HG02571 (cell line): ENCODE results near the gene LSM2.
A peak's percentile ranks its signal among the peaks of the same experiment; 100 is the strongest.

Experiments
- ATAC-seq: cut with Tn5 transposase; IDR thresholded peaks from one replicate; pipeline ENCODE4 v1.9.1; 2021; ENCODE audit warnings: mild to moderate bottlenecking, moderate library complexity; ENCODE audit not compliant: unreplicated experiment

The LSM2 gene

DNA sequence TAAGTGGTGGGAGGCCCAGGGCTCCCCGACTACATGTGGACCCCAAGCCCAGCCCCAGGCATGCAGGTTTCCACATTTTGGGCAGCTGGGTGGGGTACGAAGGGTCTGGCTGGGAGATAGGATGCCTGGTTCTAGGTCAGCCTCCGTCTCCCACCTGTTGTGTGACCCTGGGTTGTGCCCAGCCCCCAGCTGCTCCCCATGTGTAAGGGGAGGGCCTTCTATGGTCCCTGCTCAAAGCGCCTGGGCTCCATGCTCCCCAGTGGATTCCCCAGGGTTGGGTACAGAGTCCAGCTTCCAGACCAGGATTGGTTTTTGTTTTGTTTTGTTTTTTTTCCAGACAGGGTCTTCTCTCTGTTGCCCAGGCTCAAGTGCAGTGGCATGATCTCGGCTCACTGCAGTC, 28.6 kb downstream of the LSM2 start:
- no peak for ATAC-seq

DNA sequence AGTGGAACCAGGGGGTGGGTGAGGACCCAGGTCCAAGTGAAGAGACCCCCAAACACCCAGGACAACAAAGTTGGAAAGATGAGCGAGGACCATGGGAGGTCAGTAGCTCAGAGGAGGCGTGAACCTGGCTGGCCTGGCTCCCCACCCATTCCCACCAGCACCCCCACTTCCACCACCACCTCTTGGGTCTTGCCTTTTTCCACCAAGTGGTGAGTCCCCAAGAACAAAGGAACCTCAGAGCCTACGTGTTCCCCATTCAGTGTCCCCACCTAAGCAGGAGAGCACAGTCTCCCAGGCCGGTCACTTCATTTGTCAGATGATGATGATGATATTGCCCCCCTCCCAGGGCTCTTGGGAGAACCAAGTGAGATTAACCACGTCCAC, 29.1 kb downstream of the LSM2 start:
- no peak for ATAC-seq

DNA sequence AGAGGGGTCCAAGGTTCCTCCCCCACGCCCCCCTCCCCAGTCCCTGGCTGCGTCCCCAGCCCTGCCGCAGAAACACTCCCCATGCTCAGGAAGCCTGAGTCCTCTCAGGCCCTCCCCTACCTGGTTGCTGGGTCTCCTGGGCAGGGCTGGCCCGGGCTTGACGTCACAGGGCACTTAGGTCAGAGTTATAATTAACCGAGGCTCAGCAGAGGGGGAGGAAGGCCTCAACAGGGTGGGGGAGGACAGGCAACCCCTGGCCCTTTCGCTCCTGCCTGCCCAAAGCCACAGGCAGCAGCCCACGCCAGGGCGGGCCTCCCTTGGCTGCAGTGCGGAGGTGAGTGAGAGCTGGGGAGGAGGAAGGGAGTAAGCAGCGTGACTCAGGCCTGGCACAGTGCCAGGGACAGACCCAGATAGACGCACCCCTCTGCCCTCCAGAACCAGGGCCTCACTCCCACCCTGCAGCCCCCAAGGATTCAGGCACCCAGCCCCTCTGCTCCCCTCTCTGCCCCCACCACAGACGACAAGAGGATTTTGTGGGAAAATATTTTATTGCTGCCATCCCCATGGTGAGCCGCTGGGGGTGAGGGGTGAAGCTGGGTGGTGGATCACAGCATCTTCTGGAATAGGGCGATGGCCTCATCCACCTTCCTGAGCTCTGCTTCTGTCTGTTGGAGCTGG, 29.6 kb downstream of the LSM2 start, which contains the start of gene VWA7:
Gene VWA7, minus strand, starts transcription at position 340 of the 678 bp plus-strand sequence. CDS start 549 bp downstream, outside the sequence.
- ATAC-seq: peak; percentile 51

DNA sequence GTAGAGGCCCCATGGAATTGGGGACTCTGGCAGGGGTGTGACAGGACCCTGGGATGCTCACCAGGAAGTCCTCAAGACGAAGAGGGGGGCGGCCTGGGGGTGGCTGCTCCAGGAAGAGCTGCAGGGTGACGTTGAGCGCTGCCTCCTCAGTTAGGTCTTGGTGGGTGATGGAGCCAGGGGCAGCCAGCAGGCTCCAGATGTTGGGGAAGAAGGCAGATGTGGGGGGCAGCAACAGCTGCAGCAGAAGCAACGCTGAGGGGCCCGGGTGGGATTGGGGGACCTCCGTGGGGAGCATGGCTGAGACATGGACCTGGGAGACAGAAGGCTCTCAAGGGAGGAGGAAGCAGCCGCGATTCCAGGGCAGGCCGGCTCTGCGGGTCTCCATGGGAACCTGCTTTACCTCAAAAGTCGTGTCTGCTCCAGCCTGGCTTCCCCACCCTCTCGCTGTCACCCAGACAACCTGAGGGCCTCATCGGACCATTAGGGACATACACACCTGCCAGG, 30.2 kb downstream of the LSM2 start:
- ATAC-seq: no peak

DNA sequence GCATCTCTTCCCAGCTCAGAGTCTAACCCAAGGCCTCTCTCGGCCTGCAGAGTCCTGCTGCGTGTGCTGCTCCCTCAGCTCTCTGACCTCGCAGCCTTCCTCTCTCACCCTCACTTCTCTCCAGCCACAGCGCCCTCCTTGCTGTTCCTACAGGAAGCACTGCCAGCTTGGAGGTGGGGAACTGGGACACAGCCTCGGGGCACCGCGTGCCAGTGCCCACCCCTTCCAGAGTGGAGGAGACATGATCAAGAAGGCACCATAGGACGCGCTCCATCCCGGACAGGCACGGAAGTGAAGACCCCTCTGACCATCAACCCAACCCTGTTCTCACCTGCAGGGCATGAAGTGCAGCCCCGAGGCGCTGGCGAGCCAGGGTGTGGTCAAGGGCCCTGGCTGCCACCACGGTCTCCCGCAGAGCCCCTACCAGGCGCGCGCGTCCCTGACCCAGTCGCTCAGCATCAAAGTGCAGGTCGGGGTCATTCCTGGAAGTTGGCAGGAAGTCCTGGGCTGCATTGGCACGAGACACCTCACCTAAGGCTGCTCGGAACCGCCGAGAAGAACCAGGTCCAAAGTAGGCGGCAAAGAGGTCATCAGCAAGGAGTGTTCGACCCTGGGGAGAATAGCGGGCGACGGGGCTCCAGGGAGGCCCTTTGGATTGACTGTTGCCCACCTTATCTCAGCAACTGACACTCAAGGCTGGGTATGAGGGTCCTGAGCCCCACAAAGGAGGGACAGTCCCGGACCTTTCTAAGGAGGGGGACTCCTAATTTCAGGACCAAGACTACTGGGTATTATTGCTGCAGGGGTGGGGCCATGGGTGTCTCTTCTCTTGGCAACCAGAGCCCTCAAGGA, 30.9 kb downstream of the LSM2 start:
- no peak for ATAC-seq

DNA sequence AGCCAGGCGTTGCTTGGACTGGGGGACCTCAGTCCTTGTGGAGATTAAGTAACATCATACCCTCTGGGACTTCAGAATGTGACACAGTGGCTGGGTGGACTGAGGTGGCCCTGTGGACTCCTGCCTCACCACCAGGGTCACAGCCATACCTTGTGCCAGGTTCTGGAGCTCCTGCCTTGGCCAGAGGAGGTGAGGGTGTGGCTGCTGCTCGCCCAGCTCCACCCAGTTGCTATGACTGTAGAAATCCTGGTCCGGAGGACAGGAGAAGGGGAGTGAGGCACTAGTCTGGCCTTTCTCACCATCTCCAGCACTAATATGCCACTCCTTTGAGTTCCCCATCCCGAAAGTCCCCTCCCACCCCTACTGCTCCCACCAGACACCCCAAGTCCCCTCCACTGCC, 31.6 kb downstream of the LSM2 start:
- no peak for ATAC-seq

DNA sequence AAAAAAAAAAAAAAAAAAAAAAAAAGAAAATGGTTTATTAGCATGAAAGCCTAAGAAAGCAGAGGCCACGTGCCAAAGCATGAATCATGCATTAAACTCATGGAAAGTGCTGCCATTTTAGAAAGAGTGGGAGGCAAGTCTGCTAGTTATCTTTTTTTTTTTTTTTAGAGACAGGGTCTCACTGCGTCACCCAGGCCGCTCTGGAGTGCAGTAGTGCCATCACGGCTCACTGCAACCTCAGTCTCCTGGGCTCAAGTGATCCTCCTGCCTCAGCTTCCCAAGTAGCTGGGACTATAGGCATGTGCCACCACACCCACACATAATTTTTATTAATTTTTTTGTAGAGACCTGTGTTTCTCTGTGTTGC, 34.8 kb downstream of the LSM2 start:
- no peak for ATAC-seq

DNA sequence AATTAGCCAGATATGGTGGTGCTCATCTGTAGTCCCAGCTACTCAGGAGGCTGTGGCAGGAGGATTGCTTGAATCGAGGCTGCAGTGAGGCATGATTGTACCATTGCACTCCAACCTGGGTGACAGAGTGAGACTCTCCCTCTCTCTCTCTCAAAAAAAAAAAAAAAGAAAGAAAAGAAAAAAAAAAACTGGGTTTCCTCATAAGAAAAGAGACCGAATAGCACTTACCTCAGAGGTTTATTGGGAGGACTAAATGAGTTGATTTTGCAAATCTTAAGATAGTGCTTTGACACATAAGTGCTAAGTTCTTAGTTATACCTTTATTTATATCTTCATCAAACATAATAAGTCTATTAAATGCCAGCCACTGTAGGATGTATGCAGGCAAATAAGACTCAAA, 35.9 kb downstream of the LSM2 start:
- ATAC-seq: no peak

DNA sequence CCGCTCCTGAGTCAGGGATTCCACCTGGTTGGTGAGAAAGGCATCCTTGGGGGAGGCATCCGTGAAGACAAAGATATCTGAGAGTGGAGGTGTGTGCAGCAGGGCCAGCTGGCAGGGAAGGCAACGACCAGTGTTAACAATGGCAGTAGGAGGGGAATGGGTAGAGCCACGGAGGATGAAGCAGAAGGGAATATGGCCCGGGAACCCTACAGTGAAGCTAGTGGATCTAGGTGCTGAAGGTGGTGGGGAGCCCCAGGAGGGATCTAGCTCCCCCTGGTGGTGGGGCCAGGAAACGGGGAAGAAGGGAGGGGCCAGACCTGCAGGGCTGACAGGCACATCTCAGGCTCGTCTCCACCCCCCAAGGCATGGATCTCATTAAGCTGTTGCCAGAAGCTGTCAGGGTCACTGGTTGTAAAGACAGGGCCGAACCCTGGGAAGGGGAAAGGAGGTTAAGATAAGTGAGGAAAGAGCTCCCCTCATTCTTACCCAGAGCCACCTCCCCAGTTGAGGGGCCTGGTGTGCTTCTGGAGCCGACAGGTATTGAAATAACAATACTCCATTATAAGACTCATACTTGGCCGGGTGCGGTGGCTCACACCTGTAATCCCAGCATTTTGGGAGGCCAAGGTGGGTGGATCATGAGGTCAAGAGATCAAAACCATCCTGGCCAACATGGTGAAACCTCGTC, 36.9 kb downstream of the LSM2 start:
- ATAC-seq: no peak

DNA sequence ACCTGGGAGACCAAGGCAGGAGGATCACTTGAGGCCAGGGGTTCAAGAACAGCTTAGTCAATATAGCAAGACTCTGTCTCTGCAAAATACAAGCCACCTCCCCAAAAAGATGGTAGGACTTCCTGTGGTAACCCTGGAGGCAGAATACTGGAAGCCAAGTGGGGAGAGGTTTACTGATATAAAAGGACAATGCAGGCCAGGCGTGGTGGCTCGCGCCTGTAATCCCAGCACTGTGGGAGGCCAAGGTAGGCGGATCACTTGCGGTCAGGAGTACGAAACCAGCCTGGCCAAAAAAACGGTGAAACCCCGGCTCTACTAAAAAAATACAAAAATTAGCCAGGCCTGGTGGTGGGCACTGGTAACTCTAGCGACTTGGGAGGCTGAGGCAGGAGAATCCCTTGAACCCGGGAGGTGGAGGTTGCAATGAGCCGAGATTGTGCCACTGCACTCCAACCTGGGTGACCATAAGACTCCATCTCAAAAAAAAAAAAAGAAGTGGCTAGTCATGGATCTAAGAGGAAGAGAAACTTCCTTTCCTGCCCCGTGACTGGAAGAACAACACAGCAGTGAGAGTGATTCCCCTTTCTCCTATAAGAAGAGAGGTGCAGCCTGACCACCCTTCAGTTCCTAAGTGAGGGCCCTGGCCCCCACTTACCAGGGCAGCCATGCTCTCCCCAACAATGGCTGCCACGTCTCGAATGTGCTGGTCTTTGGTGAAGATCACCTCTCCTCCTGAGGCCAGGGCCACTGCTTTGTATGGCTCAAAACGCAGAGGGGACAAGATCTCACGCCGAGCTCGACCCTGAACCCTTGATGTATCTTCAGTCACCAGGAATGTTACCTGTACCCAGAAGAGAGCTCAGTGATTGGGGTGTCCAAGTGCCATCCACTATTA, 38.2 kb downstream of the LSM2 start:
- no peak for ATAC-seq

DNA sequence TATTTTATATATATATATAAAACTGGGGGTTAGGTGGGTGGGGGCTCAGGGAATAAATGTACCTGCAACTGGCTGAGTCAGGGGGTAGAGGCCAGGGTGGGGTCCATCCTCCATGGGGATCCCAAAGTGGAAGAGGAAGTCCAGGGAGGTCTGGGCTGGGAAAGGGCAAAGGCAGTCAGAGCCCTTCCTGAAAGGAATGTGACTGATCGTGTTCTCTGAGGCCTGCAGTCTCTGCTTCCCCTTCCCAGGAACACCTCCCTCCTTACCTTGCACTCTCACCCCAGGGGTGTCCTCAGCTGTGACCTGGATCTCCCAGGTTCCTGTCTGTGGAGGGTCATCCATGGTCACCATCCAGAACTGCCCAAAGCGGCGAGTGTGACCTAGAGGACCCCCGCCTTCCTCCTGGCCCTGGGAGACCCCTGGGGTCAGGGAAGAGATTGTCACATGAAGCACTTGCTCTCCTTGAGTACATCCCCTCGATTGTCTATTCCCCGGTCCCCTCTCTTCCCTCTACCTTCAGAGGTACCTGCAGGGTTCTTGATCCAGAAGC, 39.6 kb downstream of the LSM2 start:
- no peak for ATAC-seq

DNA sequence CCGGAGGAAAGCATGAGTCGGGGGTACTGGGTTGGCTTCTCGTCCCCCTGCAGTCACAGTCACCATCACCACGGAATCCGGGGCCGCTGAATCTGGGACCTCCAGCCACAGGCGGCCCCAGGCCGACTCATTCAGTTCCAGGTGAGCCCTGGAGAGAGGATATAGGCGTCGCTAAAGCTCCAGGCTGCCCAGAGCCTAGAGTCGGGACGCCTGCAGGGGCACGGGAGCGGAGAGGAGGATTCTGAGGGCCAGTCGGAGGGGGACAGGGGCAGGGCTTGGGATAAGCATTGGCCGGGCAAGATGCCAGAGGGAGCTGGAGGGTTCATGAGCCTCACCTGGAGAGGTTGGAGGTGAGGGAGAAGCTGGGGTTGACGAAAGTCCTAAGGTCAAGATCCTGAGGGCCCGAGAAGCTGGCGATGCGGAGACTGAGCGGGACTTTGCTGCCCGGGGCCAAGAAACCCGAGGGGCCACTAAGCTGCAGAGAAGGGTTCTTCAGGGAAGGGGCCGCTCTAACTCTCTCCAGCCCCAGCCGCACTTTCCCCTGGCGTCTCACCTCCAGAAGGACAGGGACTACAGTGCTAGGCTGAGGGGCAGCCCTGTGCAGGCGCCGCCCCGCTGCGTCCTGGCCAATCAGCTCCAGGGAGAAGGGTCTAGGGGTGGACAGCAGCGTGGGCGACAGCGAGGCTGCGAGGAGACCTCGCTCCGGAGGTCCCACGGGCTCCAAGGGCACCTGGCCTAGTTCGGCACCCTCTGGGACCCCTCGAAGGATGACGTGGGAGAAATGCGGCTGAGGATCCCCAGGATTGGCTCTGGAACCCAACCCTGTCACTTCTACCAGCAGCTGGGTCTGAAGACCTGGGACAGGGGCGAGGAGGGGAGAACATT, 40.6 kb downstream of the LSM2 start:
- ATAC-seq: no peak

DNA sequence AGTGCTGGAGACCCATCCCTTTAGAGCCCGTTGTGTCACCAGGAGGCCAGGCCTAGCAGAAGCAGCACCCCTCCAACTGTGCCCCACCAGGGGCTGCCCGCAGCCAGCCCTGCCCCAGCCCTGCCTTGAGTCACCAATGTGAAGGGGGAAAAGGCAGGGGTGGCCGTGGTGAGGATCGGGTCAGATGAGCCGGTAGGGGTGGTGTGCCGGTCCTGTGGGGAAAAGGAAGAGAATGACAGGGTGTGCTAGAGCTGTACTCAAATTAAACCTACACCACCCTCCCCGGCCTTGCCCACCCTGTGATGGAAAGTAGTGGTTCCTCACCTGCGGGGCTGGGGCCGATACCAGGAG, 41.2 kb downstream of the LSM2 start:
- no peak for ATAC-seq

DNA sequence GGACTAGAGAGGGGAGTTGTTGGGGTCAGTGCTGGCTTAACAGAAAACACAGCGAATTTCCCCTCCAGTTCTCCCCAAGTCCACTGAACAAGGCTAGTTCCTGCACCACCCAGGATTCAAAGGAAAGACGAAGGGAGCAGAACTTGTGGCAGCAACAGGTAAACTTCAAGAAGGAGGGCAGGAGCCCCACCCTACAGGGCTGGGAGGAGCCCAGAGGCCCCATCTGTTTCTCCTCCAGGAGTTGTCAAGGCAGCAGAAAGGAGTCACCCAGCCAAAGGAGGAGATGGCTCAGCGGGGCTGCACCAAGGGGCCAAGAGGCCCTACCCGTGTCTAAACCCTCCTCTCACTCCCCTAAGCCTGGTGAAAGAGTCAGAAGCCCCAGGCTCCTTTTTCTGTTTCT, 42.6 kb downstream of the LSM2 start:
- ATAC-seq: no peak

DNA sequence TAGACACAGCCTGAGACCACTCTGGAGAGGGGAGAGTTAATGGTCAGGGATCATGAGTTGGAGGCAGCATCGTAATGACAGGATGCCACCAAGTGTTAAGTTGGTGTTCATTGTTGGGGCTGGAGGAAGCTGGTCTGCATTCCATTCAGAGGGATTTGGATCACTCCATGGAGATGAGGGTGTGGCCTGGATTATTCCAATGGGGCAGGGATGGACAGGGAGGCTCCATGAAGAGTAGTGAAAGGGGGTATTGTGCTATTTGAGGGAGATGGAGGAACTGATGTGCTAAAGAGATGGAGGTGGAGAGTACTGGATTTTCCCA, 43.2 kb downstream of the LSM2 start:
- ATAC-seq: no peak

DNA sequence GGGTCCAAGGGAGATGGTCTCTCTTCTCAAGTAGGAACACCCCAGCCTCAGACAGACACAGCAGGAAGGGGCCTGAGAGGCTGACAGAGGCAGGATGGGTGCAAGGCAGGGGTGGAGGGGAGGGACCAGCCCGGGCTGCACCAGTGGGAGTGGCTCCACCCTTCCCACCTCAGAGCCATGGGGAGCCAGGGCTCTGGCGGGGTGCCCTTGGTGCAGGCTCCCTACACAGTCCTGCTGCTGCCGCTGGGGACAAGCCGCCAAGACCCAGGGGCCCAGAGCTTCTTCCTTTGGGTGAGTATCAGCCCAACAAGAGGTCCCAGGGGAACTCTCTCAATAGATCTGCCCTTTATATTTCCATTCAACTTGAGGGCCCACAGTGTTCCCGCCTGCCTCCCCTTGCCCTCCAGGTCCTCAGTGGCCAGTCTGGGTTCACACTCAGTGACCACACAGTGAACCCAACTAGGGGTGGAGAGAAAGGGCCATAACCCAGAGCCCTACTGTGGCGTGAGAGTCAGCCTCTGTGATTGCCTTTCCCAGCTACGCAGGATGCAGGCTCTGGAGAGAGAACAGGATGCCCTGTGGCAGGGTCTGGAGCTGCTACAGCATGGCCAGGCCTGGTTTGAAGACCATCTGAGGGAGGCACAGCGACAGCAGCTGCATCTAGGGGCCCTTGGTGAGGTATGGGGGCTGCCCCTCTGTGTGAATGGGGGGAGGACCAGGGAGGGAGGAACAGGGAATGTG, 43.7 kb downstream of the LSM2 start:
- no peak for ATAC-seq

DNA sequence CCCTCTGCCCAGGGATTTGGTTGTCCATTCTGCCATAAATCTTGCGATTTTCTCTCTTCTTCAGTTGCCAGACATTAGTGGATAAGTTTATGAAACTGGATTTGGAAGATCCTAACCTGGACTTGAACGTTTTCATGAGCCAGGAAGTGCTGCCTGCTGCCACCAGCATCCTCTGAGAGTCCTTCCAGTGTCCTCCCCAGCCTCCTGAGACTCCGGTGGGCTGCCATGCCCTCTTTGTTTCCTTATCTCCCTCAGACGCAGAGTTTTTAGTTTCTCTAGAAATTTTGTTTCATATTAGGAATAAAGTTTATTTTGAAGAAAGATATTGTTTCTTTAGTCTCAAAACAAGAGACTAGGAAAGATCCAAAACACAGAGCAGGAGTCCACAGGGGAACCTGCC, 44.4 kb downstream of the LSM2 start, which contains the start of gene SAPCD1:
Gene SAPCD1, plus strand, starts transcription at position 301 of the 400 bp plus-strand sequence. CDS start 399 bp downstream, outside the sequence.
- ATAC-seq: no peak

DNA sequence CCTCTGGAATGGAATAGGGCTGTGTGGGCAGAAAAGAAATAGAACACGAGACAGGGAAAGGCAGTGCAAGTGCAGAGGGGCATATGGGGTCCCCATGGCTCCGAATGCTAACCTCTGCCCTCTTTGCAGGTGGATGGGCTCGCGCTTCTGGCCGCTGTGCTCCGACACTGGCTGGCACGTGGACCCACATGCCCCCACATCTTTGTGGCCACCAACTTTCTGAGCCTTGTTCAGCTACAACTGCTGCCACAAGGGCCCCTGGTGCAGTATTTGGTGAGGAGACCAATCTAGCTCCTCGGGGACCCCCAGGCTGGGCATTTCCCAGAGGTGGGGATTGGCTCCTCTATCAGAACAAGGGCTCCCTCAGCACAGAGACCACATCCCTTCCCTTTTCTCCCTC, 45.4 kb downstream of the LSM2 start:
- ATAC-seq: no peak

DNA sequence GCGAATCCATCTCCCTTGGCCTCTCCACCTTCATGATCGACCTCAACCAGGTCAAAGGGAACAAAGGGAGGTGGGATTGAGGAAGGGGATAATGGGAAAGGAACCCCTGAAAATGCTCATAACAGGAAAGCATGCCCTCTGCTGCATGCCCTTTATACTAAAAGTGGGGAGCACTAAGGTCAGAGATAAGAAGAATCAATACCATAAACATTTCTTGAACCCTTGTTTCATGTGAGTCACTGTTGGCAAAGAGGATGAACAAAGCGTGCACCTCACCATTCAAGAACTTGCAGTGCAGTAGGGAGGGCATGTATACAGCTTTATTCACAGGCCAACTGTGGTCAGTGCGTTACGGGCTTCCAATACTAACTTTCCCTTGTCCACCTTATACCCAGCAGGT, 46.0 kb downstream of the LSM2 start:
- no peak for ATAC-seq
